IMR-90 (cell line): ENCODE measurements around the gene PLAAT4. TPM values are rescaled to one million over a fixed set of nuclear protein-coding genes. Genes with fewer than 3 reads are reported as not detected.
A peak's percentile ranks its signal among the peaks of the same experiment; 100 is the strongest.
"Not testable (repeated sequence)": the region's sequence is repeated elsewhere in the genome, so short reads cannot be mapped to it uniquely, and the experiment has no call there.

Source experiments
- ATAC-seq: fragments of 200-7000 bp; cut with Tn5 transposase; 2 replicates; pipeline ENCODE4 v1.9.1; 2020; ENCODE audit warnings: low read depth, mild to moderate bottlenecking, moderate library complexity
- BruUV-seq: library from RNA; stranded (reverse); fragments of 400-500 nt; replicated peaks from 2 replicates; lab custom pipeline; 2021; lab: Mats Ljungman, UMichigan
- CTCF ChIA-PET: fragments of 300-600 bp; formaldehyde crosslinking; extraction: SDS; loops from one replicate; lab custom pipeline; 2021; ENCODE audit warnings: antibody characterized with exemption; lab: Yijun Ruan, JAX
- POLR2A ChIA-PET: fragments of 300-600 bp; sonication (Branson Sonifier 250); formaldehyde crosslinking; loops from one replicate; lab custom pipeline; 2022; ENCODE audit warnings: antibody characterized with exemption; ENCODE audit not compliant: unreplicated experiment; lab: Charles Lee
- DNase-seq: peaks from one replicate; pipeline ENCODE4 v3.0.0; 2013
- H2AFZ ChIP-seq: replicated peaks from 2 replicates; pipeline ENCODE3; 2013; ENCODE audit warnings: low read length, mild to moderate bottlenecking; ENCODE audit not compliant: poor library complexity
- H2AK5ac ChIP-seq: 2 replicates; pipeline ENCODE4 v1.6.1; 2013; ENCODE audit warnings: low read depth, low read length, inconsistent platforms
- H2AK9ac ChIP-seq: replicated peaks from 2 replicates; pipeline ENCODE3; 2013; ENCODE audit warnings: mild to moderate bottlenecking, low read depth, low read length, moderate library complexity; ENCODE audit not compliant: poor library complexity
- H2BK120ac ChIP-seq: 2 replicates; pipeline ENCODE4 v1.6.1; 2013; ENCODE audit warnings: low read depth, low read length, inconsistent platforms
- H2BK15ac ChIP-seq: 3 replicates; pipeline ENCODE4 v1.6.1; 2013; ENCODE audit warnings: low read depth, low read length, inconsistent platforms
- H2BK20ac ChIP-seq: 2 replicates; pipeline ENCODE4 v1.6.1; 2013; ENCODE audit warnings: low read depth, mild to moderate bottlenecking, inconsistent platforms, low read length, moderate library complexity
- H2BK5ac ChIP-seq: 2 replicates; pipeline ENCODE4 v1.6.1; 2013; ENCODE audit warnings: mild to moderate bottlenecking, low read depth, low read length, inconsistent platforms; ENCODE audit not compliant: poor library complexity, severe bottlenecking
- H3K14ac ChIP-seq: replicated peaks from 2 replicates; pipeline ENCODE4 v1.6.1; 2013; ENCODE audit warnings: low read depth, low read length, inconsistent platforms
- H3K18ac ChIP-seq: 2 replicates; pipeline ENCODE4 v1.6.1; 2013; ENCODE audit warnings: low read depth, low read length, control low read depth
- H3K23ac ChIP-seq: 2 replicates; pipeline ENCODE4 v1.6.1; 2013; ENCODE audit warnings: low read depth, low read length, inconsistent platforms
- H3K27ac ChIP-seq: 2 replicates; pipeline ENCODE4 v1.5.1; 2013; ENCODE audit warnings: mild to moderate bottlenecking, control low read depth, low read length; ENCODE audit not compliant: insufficient read depth
- H3K27me3 ChIP-seq: 2 replicates; pipeline ENCODE4 v1.6.1; 2013; ENCODE audit warnings: low read length; ENCODE audit not compliant: control insufficient read depth, insufficient read depth
- H3K36me3 ChIP-seq: 2 replicates; pipeline ENCODE4 v1.6.1; 2013; ENCODE audit warnings: low read length, mixed read lengths; ENCODE audit not compliant: control insufficient read depth, insufficient read depth
- H3K4ac ChIP-seq: 2 replicates; pipeline ENCODE4 v1.6.1; 2013; ENCODE audit warnings: low read depth, low read length, inconsistent platforms
- H3K4me1 ChIP-seq: 2 replicates; pipeline ENCODE4 v1.6.1; 2013; ENCODE audit warnings: low read length, mixed read lengths; ENCODE audit not compliant: control insufficient read depth, insufficient read depth
- H3K4me2 ChIP-seq: 2 replicates; pipeline ENCODE4 v1.6.1; 2013; ENCODE audit warnings: low read depth, mild to moderate bottlenecking, control low read depth, low read length, moderate library complexity
- H3K4me3 ChIP-seq: 2 replicates; pipeline ENCODE4 v1.5.1; 2013; ENCODE audit warnings: low read depth, mild to moderate bottlenecking, control low read depth, low read length, moderate library complexity; ENCODE audit not compliant: insufficient read depth
- H3K56ac ChIP-seq: 2 replicates; pipeline ENCODE4 v1.6.1; 2013; ENCODE audit warnings: low read length, inconsistent platforms; ENCODE audit not compliant: insufficient read depth; ENCODE audit errors: extremely low read depth
- H3K79me1 ChIP-seq, 2 experiments: 2 replicates each; pipeline ENCODE4 v1.6.1; 2013; ENCODE audit warnings: low read length in 2 of 2, inconsistent platforms in 1 of 2, low read depth in 1 of 2
- H3K9ac ChIP-seq: 2 replicates; pipeline ENCODE4 v1.6.1; 2013; ENCODE audit warnings: low read depth, low read length, control low read depth
- H3K9me1 ChIP-seq: 2 replicates; pipeline ENCODE4 v1.6.1; 2013; ENCODE audit warnings: low read length, inconsistent platforms; ENCODE audit not compliant: insufficient read depth
- H3K9me3 ChIP-seq: 2 replicates; pipeline ENCODE4 v1.6.1; 2013; ENCODE audit warnings: low read length; ENCODE audit not compliant: control insufficient read depth, insufficient read depth
- H4K20me1 ChIP-seq: 2 replicates; pipeline ENCODE4 v1.6.1; 2013; ENCODE audit warnings: low read length, inconsistent platforms; ENCODE audit not compliant: insufficient read depth
- H4K5ac ChIP-seq: 2 replicates; pipeline ENCODE4 v1.6.1; 2013; ENCODE audit warnings: mild to moderate bottlenecking, low read depth, low read length, control low read depth
- H4K8ac ChIP-seq, 2 experiments: 2 replicates each; pipeline ENCODE4 v1.6.1; 2013; ENCODE audit warnings: low read depth in 2 of 2, low read length in 2 of 2, control low read depth in 1 of 2, inconsistent platforms in 1 of 2
- H4K91ac ChIP-seq: 2 replicates; pipeline ENCODE4 v1.6.1; 2013; ENCODE audit warnings: low read depth, low read length, inconsistent platforms; ENCODE audit not compliant: insufficient read depth
- RCOR1 ChIP-seq: IDR thresholded peaks from 2 replicates; pipeline ENCODE4 v1.6.1; 2012; ENCODE audit warnings: mild to moderate bottlenecking, low read length, improper control_type of control experiment; ENCODE audit not compliant: insufficient replicate concordance
- SMC3 ChIP-seq: fragments of 150-350 bp; IDR thresholded peaks from 2 replicates; pipeline ENCODE4 v1.6.1; 2016; ENCODE audit warnings: low read depth, mild to moderate bottlenecking, antibody characterized with exemption, low read length, moderate library complexity
- WGBS, 2 experiments: methylation state at CpG; one replicate each; pipeline versions ENCODE4 v1.1.5 to v1.1.7; 2013; ENCODE audit warnings: missing lambda C conversion rate in 2 of 2; ENCODE audit not compliant: insufficient read length in 1 of 2; ENCODE audit errors: extremely low coverage in 2 of 2; 5-methylcytosine and 5-hydroxymethylcytosine counted together
- dilution Hi-C: fragments of 300-500 bp; cut with HindIII; formaldehyde crosslinking; loops from one replicate; pipeline ENCODE4 v1.14.3; 2018; ENCODE audit warnings: low sequenced_read_pairs; ENCODE audit not compliant: unreplicated experiment
- in situ Hi-C: fragments of 300-500 bp; cut with MboI; formaldehyde crosslinking; loops from 3 replicates; pipeline ENCODE4 v1.14.3; 2019; ENCODE audit warnings: low sequenced_read_pairs, inconsistent platforms, mixed read lengths
- intact Hi-C: fragments of 100-400 bp; cut with micrococcal nuclease; formaldehyde crosslinking; loops from 2 replicates; pipeline ENCODE4 v1.10.0; 2022
- polyA plus RNA-seq, 3 experiments: library from polyadenylated mRNA; depleted of rRNA; stranded (reverse); fragments of >200 nt; gene quantifications; 2 replicates each; pipeline ENCODE4 v1.2.3, GENCODE V29; 2012; ENCODE audit warnings: low replicate concordance in 1 of 3
- total RNA-seq: library from RNA; depleted of rRNA; stranded (reverse); fragments of >200 nt; gene quantifications from 2 replicates; pipeline ENCODE4 v1.2.3, GENCODE V29; 2012

Gene PLAAT4
- total and polyA plus RNA-seq, 2 of the 4 experiments (the other 2 are of a cell fraction), result 0.17 to 0.18 TPM

- Histone ChIP-seq H3K36me3 (no peaks in the 10 kb centered on the region), H3K4me3 (no peak overlapping the region), H2AK9ac (no peak overlapping the region), H3K14ac (no peak overlapping the region), H2AK5ac (no peak overlapping the region), H3K9me3 (no peaks in the 10 kb centered on the region), H3K4me2 (no peak overlapping the region), H3K27me3 (peaks cover 5% of the 10 kb centered on the region), H2BK120ac (no peak overlapping the region), H2AFZ (no peak overlapping the region), H3K27ac (no peak overlapping the region), H3K79me1 (no peaks in the 10 kb centered on the region), H2BK5ac (no peak overlapping the region), H2BK20ac (no peak overlapping the region), H3K18ac (no peak overlapping the region), H3K9me1 (no peaks in the 10 kb centered on the region), H3K23ac (no peak overlapping the region), H4K20me1 (no peaks in the 10 kb centered on the region), H4K8ac (no peak overlapping the region), H2BK15ac (no peak overlapping the region), H4K91ac (no peak overlapping the region), H3K4me1 (0 out of 2 replicates have a peak, but pooled peaks cover 2% of the 10 kb centered on the region), H3K4ac (no peak overlapping the region), H3K56ac (no peak overlapping the region), H4K5ac (no peak overlapping the region), H3K9ac (no peak overlapping the region)
- ChIA-PET CTCF (no interaction called here), POLR2A (no interaction called here)
- TF ChIP-seq SMC3, result no peak
- TF ChIP-seq RCOR1, result no peak
- no peak for DNase-seq
- no peak for ATAC-seq
- in situ Hi-C loops, result no loop called here
- intact Hi-C loops, result no loop called here
- BruUV-seq, result no TSS peak
- dilution Hi-C loops, result no loop called here
- no CpG with 5 or more reads among the region's 2 CpGs for WGBS, 2 experiments
Measured at GRCh38 chr11:63530021-63530420, 6.6 kb upstream of the PLAAT4 start.

GRCh38 chr11:63531074-63531792 lies 5.4 kb upstream of the PLAAT4 start:
- peak; percentile 40; the same call in 1 of the 2 replicates for ATAC-seq
- H3K27ac ChIP-seq, H4K8ac ChIP-seq, H2BK5ac ChIP-seq, H3K4me1 ChIP-seq, CTCF ChIA-PET, H4K20me1 ChIP-seq, dilution Hi-C loops, H3K36me3 ChIP-seq, in situ Hi-C loops, H3K4me2 ChIP-seq, BruUV-seq, POLR2A ChIA-PET, H3K9me1 ChIP-seq, H3K9ac ChIP-seq, intact Hi-C loops, H4K91ac ChIP-seq, H3K27me3 ChIP-seq, H2BK120ac ChIP-seq, H3K23ac ChIP-seq, H2BK15ac ChIP-seq, H2AK9ac ChIP-seq, H3K79me1 ChIP-seq, H3K18ac ChIP-seq, H3K4me3 ChIP-seq, H3K9me3 ChIP-seq, H4K5ac ChIP-seq, H3K4ac ChIP-seq, H2BK20ac ChIP-seq, H3K56ac ChIP-seq, H2AFZ ChIP-seq, H2AK5ac ChIP-seq, H3K14ac ChIP-seq: not testable (repeated sequence)
- WGBS, 2 experiments, result no CpG with 5 or more reads among the region's 6 CpGs
- peak; percentile 45 for DNase-seq
